DOHH2 (cell line): ENCODE results near the gene ROR2.
"Not testable (repeated sequence)": the region's sequence is repeated elsewhere in the genome, so short reads cannot be mapped to it uniquely, and the experiment has no call there.

Experiments used
- H3F3A ChIP-seq: fragments of 200-600 bp; sonication (generic), shearing (Covaris generic); 2 replicates; pipeline ENCODE4 v1.6.0; 2016; ENCODE audit warnings: antibody characterized with exemption, mild to moderate bottlenecking; ENCODE audit not compliant: control insufficient read depth, insufficient read depth
- H3K27ac ChIP-seq: fragments of 200-600 bp; sonication (generic); 2 replicates; pipeline ENCODE4 v1.5.1; 2014; ENCODE audit warnings: low read depth, mild to moderate bottlenecking, low read length, moderate library complexity
- H3K27me3 ChIP-seq: fragments of 200-600 bp; sonication (generic); 2 replicates; pipeline ENCODE4 v1.6.1; 2014; ENCODE audit warnings: mild to moderate bottlenecking, low read length, mixed read lengths; ENCODE audit not compliant: control insufficient read depth
- H3K36me3 ChIP-seq: fragments of 200-600 bp; sonication (generic); 2 replicates; pipeline ENCODE4 v1.6.1; 2014; ENCODE audit warnings: mild to moderate bottlenecking, low read length, moderate library complexity, mixed read lengths; ENCODE audit not compliant: control insufficient read depth
- H3K4me1 ChIP-seq: fragments of 200-600 bp; sonication (generic); 2 replicates; pipeline ENCODE4 v1.6.1; 2014; ENCODE audit warnings: mild to moderate bottlenecking, low read length, mixed read lengths; ENCODE audit not compliant: control insufficient read depth
- H3K4me2 ChIP-seq: fragments of 200-600 bp; sonication (generic); 2 replicates; pipeline ENCODE4 v1.6.0; 2014; ENCODE audit warnings: mild to moderate bottlenecking, low read length, moderate library complexity
- H3K4me3 ChIP-seq: fragments of 200-600 bp; sonication (generic); 2 replicates; pipeline ENCODE4 v1.5.1; 2014; ENCODE audit warnings: mild to moderate bottlenecking, low read length, mixed read lengths
- H3K79me2 ChIP-seq: fragments of 200-600 bp; sonication (generic); 2 replicates; pipeline ENCODE4 v1.6.1; 2014; ENCODE audit warnings: mild to moderate bottlenecking, low read length, mixed read lengths; ENCODE audit not compliant: control insufficient read depth
- H3K9me2 ChIP-seq: fragments of 200-600 bp; sonication (generic); replicated peaks from 2 replicates; pipeline ENCODE4 v1.6.1; 2014; ENCODE audit warnings: mild to moderate bottlenecking, low read length, mixed read lengths; ENCODE audit not compliant: control insufficient read depth
- H3K9me3 ChIP-seq: fragments of 200-600 bp; sonication (generic); 2 replicates; pipeline ENCODE4 v1.6.1; 2014; ENCODE audit warnings: antibody characterized with exemption, low read length, mixed read lengths; ENCODE audit not compliant: control insufficient read depth, insufficient read depth
- H4K20me1 ChIP-seq: fragments of 200-600 bp; sonication (generic); 2 replicates; pipeline ENCODE4 v1.6.0; 2014; ENCODE audit warnings: low read depth, mild to moderate bottlenecking, antibody characterized with exemption, low read length, moderate library complexity; ENCODE audit not compliant: control insufficient read depth, insufficient read depth
- CTCF ChIP-seq: fragments of 200-600 bp; sonication (generic); IDR thresholded peaks from one replicate; pipeline ENCODE4 v1.5.1; 2014; ENCODE audit warnings: antibody characterized with exemption, mild to moderate bottlenecking, low read depth, low read length; ENCODE audit not compliant: poor library complexity, severe bottlenecking
- EZH2phosphoT487 ChIP-seq: fragments of 200-600 bp; sonication (generic); IDR thresholded peaks from 2 replicates; pipeline ENCODE4 v1.6.1; 2017; ENCODE audit warnings: borderline replicate concordance, mild to moderate bottlenecking, antibody characterized with exemption, low read length, moderate library complexity, mixed read lengths

ROR2 gene

GRCh38 chr9:91519520-91520277 is 430.3 kb downstream of the ROR2 start:
- Histone ChIP-seq H3K9me2 (no peaks in the 10 kb centered on the region), H3K4me2 (no peak overlapping the region), H4K20me1 (no peaks in the 10 kb centered on the region), H3K36me3 (no peaks in the 10 kb centered on the region), H3K79me2 (no peaks in the 10 kb centered on the region), H3K27me3 (peaks cover 2% of the 10 kb centered on the region; the same call in 1 of the 2 replicates), H3K9me3 (no peaks in the 10 kb centered on the region), H3F3A (no peaks in the 10 kb centered on the region), H3K4me1 (no peaks in the 10 kb centered on the region), H3K27ac (no peak overlapping the region), H3K4me3 (no peak overlapping the region)
- no peak for TF ChIP-seq EZH2phosphoT487
- no peak for TF ChIP-seq CTCF

- no peak for TF ChIP-seq EZH2phosphoT487
- no peak for TF ChIP-seq CTCF
- Histone ChIP-seq H3K9me3 (no peaks in the 10 kb centered on the region), H3K27me3 (peaks cover 2% of the 10 kb centered on the region; the same call in 1 of the 2 replicates), H4K20me1 (no peaks in the 10 kb centered on the region), H3F3A (no peaks in the 10 kb centered on the region), H3K4me1 (no peaks in the 10 kb centered on the region), H3K27ac (no peak overlapping the region), H3K4me3 (no peak overlapping the region), H3K36me3 (no peaks in the 10 kb centered on the region), H3K4me2 (no peak overlapping the region), H3K9me2 (no peaks in the 10 kb centered on the region), H3K79me2 (no peaks in the 10 kb centered on the region)
These were observed 431.6 kb downstream of the ROR2 start for GRCh38 chr9:91518462-91518861.

- H3K79me2 ChIP-seq: no peaks in the 10 kb centered on the region
- no peak overlapping the region for H3K27ac ChIP-seq
- H3K4me3 ChIP-seq: no peak overlapping the region
- TF ChIP-seq EZH2phosphoT487: no peak
- H3K4me1 ChIP-seq: no peaks in the 10 kb centered on the region
- H3F3A ChIP-seq: no peaks in the 10 kb centered on the region
- no peak overlapping the region for H3K4me2 ChIP-seq
- peaks cover 2% of the 10 kb centered on the region; the same call in 1 of the 2 replicates for H3K27me3 ChIP-seq
- no peaks in the 10 kb centered on the region for H3K9me3 ChIP-seq
- H3K9me2 ChIP-seq: no peaks in the 10 kb centered on the region
- no peaks in the 10 kb centered on the region for H4K20me1 ChIP-seq
- no peaks in the 10 kb centered on the region for H3K36me3 ChIP-seq
These were observed 432.2 kb downstream of the ROR2 start for GRCh38 chr9:91517801-91518200.

- not testable (repeated sequence) for H3K27me3 ChIP-seq, H3K9me2 ChIP-seq, H3K4me1 ChIP-seq, H3K36me3 ChIP-seq, H3K9me3 ChIP-seq, H3K27ac ChIP-seq, H3K4me2 ChIP-seq, H3K79me2 ChIP-seq, H3F3A ChIP-seq, H4K20me1 ChIP-seq, H3K4me3 ChIP-seq
These were observed 432.7 kb downstream of the ROR2 start for GRCh38 chr9:91517332-91517731.
